Neural progenitor cell (in vitro differentiated cells): ENCODE measurements around the gene HEPH.

Experiments used
- EZH2 ChIP-seq: fragments of 200-600 bp; sonication (generic); IDR thresholded peaks from 2 replicates; pipeline ENCODE4 v1.6.1; 2017; ENCODE audit warnings: antibody characterized with exemption, mild to moderate bottlenecking, moderate library complexity
- EZH2phosphoT487 ChIP-seq: fragments of 200-600 bp; sonication (generic); IDR thresholded peaks from 2 replicates; pipeline ENCODE4 v1.6.1; 2017; ENCODE audit warnings: antibody characterized with exemption
- TF ChIP-seq, protein P1 (sequence below): fragments of 200-600 bp; sonication (generic); IDR thresholded peaks from 2 replicates; pipeline ENCODE4 v1.5.1; 2017; ENCODE audit warnings: antibody characterized with exemption, mild to moderate bottlenecking

- TF ChIP-seq, protein P1, sequence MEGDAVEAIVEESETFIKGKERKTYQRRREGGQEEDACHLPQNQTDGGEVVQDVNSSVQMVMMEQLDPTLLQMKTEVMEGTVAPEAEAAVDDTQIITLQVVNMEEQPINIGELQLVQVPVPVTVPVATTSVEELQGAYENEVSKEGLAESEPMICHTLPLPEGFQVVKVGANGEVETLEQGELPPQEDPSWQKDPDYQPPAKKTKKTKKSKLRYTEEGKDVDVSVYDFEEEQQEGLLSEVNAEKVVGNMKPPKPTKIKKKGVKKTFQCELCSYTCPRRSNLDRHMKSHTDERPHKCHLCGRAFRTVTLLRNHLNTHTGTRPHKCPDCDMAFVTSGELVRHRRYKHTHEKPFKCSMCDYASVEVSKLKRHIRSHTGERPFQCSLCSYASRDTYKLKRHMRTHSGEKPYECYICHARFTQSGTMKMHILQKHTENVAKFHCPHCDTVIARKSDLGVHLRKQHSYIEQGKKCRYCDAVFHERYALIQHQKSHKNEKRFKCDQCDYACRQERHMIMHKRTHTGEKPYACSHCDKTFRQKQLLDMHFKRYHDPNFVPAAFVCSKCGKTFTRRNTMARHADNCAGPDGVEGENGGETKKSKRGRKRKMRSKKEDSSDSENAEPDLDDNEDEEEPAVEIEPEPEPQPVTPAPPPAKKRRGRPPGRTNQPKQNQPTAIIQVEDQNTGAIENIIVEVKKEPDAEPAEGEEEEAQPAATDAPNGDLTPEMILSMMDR: no peak
- TF ChIP-seq EZH2phosphoT487 (no peak), EZH2 (no peak)
Observed at GRCh38 chrX:66149519-66149918, 14.5 kb upstream of the HEPH start.
